ENCODE measurements around the gene BICDL1.

Gene BICDL1

GRCh38 chr12:120102189-120103043, 113.4 kb downstream of the BICDL1 start:
- DNase-seq: peak in 3 of 14 donors; percentile 19 to 25 (median 23)

- DNase-seq: no peak
Observed at GRCh38 chr12:120103044-120103338, 114.0 kb downstream of the BICDL1 start.

GRCh38 chr12:120103371-120103770, 114.3 kb downstream of the BICDL1 start:
- no peak for DNase-seq

- no peak for DNase-seq
Observed at GRCh38 chr12:120106151-120106550, 117.1 kb downstream of the BICDL1 start.

GRCh38 chr12:120109570-120110267, 120.7 kb downstream of the BICDL1 start:
- no peak for DNase-seq

- DNase-seq: peak in 9 of 14 donors; percentile 14 to 57 (median 33)
Observed at GRCh38 chr12:120110550-120111501, 121.8 kb downstream of the BICDL1 start.

- no peak for DNase-seq
Observed at GRCh38 chr12:120115066-120115465, 126.0 kb downstream of the BICDL1 start.

- no peak for DNase-seq
Observed at GRCh38 chr12:120115692-120116440, 126.8 kb downstream of the BICDL1 start.

GRCh38 chr12:120116441-120116791, 127.4 kb downstream of the BICDL1 start, which contains the start of gene RAB35:
Gene RAB35 (minus strand): TSS chr12:120116753. CDS start chr12:120116650, 103 bp downstream.
- no peak for DNase-seq

GRCh38 chr12:120116792-120117651, 128.0 kb downstream of the BICDL1 start:
- peak; percentile 76 to 99 (median 90) for DNase-seq

GRCh38 chr12:120117961-120118320, 128.9 kb downstream of the BICDL1 start:
- DNase-seq: no peak

GRCh38 chr12:120118321-120119061, 129.5 kb downstream of the BICDL1 start:
- no peak for DNase-seq

- DNase-seq: no peak
Observed at GRCh38 chr12:120119271-120119973, 130.4 kb downstream of the BICDL1 start.

GRCh38 chr12:120121343-120121742, 132.3 kb downstream of the BICDL1 start:
- no peak for DNase-seq

- no peak for DNase-seq
Observed at GRCh38 chr12:120121766-120122293, 132.8 kb downstream of the BICDL1 start.

GRCh38 chr12:120125029-120125428, 136.0 kb downstream of the BICDL1 start:
- DNase-seq: no peak

GRCh38 chr12:120125792-120126634, 137.0 kb downstream of the BICDL1 start:
- peak in 2 of 14 donors; percentile 31 to 47 for DNase-seq

GRCh38 chr12:120126635-120127005, 137.6 kb downstream of the BICDL1 start:
- peak in 2 of 14 donors; percentile 8 to 47 for DNase-seq

Measured in C1 segment of cervical spinal cord (tissue), 14 donors.